NCI-H2196 treated with DMSO at 0.1 percent for 48 hours (cell line): ENCODE data around the gene GCK.
A peak's percentile ranks its signal among the peaks of the same experiment; 100 is the strongest.

Experiments used
- DNase-seq: peaks from one replicate; lab custom pipeline; 2025; ENCODE audit not compliant: unreplicated experiment; lab: John Stamatoyannopoulos, UW

The GCK gene

DNA sequence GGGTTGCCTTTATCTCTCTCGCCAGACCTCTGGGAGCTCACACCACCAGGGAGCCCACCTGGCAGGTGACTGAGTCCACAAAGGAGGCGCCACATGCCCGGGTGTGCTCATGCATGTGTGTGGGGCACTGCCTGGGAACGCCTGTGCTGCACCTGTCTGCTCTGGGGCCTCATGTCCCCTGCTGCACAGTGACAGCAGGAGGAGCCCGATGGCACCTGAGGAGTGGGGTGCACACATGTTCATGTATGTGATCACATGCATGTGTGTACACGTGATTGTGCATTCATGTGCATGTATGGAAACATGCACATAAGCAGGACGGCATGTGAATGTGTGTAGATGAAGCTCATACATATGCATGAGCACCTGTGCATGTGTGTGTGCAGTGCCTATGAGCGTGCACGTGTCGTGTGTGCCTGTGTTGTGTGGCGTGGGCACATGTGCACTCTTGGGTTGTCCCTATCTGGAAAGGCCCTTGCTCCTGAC, 33.6 kb upstream of the GCK start:
- no peak for DNase-seq

DNA sequence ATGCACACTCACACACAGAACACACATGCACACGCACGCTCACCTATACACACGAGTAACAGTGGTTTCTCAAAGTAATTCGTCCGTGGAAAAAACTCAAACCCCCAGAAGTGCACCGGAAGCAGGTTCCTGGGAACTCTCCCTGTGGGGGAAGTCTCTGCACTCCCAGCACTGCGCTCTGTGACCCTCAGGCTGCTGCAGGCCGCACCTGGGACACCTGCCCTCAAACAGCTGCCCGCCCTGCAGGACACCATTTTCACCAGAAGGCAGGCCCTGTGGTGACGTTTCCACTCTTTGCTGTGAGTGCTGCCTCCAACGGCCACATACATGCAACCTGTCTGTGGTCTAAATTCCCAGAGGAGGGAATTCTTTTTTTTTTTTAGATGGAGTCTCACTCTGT, 32.8 kb upstream of the GCK start:
- DNase-seq, result no peak

DNA sequence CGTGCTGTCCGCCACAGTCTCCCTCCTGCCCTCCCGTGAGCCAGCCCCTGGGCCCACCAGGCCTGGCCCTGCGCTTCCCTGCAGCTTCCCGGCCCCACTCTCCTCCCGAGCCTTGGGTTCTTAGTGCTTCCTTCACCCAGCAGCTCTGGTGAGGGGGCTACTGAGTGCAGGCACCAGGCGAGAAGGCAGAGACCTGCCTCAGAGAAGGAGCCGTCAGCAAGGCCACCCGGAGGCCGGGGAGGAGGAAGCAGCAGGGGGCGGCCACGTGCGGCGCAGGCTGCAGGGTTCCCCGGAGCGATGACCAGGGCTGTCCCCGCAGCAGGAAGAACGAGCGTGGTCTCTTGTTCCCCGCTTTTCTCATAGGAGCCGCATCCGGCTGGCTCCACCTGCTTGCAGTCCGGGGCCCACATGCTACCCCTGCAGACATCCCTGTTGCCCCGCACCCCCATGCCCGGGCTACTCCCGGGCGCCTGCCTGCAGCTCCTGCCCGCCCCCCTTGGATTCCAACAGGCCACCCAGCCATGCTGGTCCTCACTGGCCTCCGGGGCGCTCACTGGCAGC, 32.1 kb upstream of the GCK start:
- DNase-seq, result no peak

GRCh38 chr7:44220358-44221112, 31.3 kb upstream of the GCK start:
- no peak for DNase-seq

DNA sequence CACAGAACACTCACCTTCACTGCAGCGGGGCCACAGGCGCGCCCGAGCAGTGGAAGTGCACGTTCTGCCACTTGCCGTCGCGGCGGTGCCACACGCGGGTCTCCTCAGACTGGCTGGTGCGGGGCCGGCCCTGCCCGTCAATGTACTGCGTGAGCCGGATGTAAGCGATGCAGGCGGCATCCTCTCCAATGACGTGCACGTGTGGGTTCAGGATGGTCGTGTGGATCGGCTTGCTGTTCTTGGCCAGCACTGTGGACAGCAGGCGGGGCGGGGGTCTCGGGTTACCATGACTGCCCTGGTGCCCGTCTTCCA, 30.8 kb upstream of the GCK start:
- DNase-seq, result no peak

DNA sequence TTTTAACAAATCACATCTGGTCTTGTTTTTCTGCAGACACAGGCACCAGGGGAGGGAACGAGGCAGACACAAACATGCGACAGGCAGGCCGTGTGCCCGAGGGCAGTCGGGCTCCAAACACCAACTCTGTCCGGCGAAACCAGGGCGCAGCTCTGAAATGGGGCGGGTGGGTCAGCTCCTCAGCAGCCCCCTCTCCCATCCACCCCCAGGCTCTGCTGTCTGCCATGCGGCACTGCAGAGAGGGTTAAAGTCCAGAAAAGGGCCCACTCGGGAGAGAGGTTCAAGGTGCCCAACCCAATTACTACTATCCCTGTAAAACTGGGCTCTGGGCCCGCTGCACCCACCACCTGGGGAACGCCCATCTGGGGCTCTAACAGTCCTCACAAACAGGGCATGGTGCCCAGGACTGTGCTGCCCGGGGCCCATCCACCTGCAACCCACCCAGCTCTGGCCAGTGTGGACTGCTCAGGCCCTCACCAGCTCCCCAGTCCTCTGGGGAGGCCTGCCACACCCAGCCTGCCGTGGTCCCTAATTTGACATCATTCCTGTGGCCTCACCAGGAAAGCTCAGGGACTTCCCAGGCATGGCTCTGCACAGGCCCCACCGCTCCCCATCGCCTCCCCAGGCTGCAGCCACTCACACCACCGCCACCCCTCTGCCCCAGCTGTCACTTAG, 30.3 kb upstream of the GCK start:
- no peak for DNase-seq

DNA sequence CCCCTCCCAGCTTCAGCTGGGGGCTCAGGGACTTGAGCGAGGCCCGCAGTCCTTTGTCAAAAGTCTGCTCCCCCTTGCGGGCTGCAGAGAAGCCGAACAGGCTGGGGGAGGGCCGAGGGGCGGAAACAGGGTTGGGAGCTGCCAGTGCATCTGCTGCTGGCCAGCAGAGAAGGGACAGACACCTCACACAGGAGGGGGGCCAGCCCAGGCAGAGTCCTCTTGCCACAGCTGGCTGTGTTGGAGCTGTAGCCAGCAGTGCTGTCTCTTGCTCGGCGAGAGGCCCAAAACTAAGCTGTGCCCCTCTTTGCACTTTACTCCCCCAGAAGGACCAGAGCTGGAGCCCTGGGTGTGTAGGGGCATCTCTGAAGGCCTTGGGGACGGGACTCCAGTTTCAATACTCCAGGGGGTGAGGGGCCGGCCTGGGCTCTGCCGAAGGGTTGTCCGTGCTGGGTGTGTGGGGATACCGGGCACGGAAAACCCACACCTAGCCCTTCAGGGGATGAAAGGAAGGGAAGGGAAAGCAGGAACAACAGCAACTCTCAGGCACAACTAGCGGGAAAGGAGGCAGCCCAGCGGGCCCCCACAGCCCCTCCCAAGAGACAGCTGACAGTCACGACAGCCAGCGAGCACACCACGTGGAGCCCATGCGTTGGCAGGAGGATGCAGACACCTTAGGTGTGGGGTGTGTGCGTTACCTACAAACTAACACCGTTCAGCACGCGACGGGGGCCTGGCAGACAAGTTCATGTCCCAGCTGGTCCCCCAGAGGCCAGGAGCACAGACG, 29.4 kb upstream of the GCK start:
- no peak for DNase-seq

DNA sequence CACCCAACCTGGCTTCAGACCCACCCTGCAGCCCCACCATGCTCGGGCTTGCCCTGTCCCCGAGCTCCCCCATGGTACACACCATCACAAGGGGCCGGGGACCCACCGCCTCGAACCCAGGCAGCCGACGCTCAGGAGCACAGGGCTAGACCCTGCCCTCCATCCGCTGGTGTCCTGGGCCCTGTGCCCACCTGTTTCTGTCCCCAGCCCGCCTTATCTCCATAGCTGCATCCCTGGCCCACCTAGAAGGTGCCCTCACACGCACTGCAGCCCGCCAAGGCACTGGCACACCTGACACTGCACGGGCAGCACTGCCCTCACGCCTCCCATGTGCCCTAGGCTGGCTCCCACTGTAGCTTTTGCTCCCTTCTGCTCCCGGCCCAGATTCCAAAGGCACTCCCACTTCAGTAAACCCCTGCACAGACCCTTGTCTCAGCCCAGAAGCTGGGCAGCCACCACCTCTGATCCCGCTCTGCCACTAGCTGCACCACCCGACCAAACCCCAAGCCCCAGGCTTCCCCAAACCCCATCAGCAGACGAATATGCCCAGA, 28.7 kb upstream of the GCK start:
- DNase-seq, result no peak

DNA sequence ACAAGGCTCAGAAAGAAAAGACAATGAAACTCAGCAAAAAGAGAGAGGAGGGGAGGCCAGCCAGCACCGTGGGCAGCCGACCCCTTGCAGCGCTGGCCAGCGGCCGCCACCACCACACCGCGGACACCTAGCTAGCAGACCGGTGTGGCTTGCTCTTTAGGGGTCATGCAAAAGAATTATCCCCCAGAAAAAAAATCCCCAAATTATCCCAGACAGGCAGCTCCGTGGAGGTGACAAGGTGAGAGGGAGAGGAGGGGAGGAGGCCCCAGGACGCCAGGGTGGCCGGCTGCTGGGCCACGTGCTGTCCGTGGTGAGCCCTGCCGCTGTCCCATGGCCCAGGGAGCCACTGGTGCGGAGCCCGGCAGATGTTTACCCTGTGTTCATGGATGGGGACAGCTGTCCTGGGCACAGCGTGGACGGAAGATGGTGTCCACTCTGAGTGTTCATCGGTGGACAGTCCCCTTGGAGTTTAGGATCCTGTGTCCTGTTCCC, 28.0 kb upstream of the GCK start:
- no peak for DNase-seq

GRCh38 chr7:44216521-44217222, 27.4 kb upstream of the GCK start:
- no peak for DNase-seq

DNA sequence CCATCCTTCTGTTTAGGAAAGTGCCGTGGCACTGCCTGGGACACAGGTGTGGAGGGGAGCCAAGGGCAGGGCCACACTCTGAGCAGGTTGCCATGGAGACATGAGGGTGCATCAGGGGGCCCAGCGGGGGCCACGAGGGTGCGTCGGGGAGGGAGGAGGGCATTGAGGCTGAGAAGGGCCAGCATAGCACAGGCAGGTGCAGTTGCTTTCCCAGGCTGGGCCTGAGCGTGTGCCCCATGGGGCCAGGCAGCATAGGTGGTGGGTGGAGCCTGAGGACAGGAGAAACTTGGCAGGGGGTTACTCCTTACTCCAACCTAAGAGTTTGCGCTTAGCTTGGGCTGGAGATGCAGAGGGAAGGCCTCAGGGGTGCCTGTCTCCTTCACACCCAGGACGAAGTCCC, 26.8 kb upstream of the GCK start:
- peak; percentile 14 for DNase-seq

- DNase-seq, result no peak
These were observed 26.3 kb upstream of the GCK start for GRCh38 chr7:44215531-44215930.

GRCh38 chr7:44213877-44214388, 24.7 kb upstream of the GCK start:
- DNase-seq, result no peak

- no peak for DNase-seq
These were observed 24.1 kb upstream of the GCK start for GRCh38 chr7:44213206-44213876.

GRCh38 chr7:44212581-44213184, 23.4 kb upstream of the GCK start:
- DNase-seq, result no peak

GRCh38 chr7:44212018-44212417, 22.8 kb upstream of the GCK start:
- no peak for DNase-seq

GRCh38 chr7:44211126-44211675, 22.0 kb upstream of the GCK start:
- no peak for DNase-seq

DNA sequence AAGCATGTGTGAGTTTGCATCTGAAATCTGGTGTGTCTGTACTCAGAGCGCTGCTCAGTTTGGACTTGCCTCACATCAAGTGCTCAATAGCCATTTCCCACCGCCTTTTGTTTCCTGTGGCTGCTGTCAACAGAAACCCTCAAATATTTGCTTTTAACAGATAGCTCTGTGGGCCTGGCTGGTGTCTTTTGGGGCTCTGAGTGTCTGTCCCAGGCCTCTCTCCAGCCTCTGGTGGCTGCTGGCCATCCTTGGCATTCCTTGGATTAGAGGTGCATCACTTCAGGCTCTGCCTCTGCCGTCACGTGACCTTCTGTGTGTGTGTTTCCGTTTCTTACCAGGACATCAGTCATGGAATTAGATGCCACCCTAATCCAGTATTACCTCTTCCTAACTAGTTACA, 20.9 kb upstream of the GCK start:
- no peak for DNase-seq

GRCh38 chr7:44208085-44208484, 18.8 kb upstream of the GCK start:
- no peak for DNase-seq
